K562 (cell line): ENCODE data around the gene NT5C1B. TPM values are rescaled to one million over a fixed set of nuclear protein-coding genes. Genes with fewer than 3 reads are reported as not detected.

ENCODE experiments used
- BHLHE40 ChIP-seq: IDR thresholded peaks from 2 replicates; pipeline ENCODE4 v1.6.1; 2011; ENCODE audit warnings: low read length, improper control_type of control experiment
- ETV5 ChIP-seq: sonication (generic); formaldehyde crosslinking; IDR thresholded peaks from 2 replicates; pipeline ENCODE4 v1.4.0; 2020; ENCODE audit warnings: low read depth, mild to moderate bottlenecking, missing genetic modification reagents
- FOSL1 ChIP-seq: fragments of 200-800 bp; sonication (Bioruptor generic); conservative IDR thresholded peaks from 2 replicates; pipeline ENCODE4 v1.6.1; 2016; ENCODE audit warnings: missing genetic modification characterization, missing compliant biosample characterization
- HMG20A ChIP-seq: fragments of 450-650 bp; formaldehyde crosslinking; conservative IDR thresholded peaks from 2 replicates; pipeline ENCODE4 v1.4.0; 2020; ENCODE audit warnings: mild to moderate bottlenecking, mixed read lengths
- HOXB6 ChIP-seq: fragments of 250-450 bp; sonication (Bioruptor Pico); IDR thresholded peaks from 2 replicates; pipeline ENCODE4 v1.5.1; 2022; ENCODE audit warnings: mild to moderate bottlenecking, borderline replicate concordance
- ID3 ChIP-seq, 2 experiments: fragments of 250-450 bp in 1 of 2; fragments of 450-650 bp in 1 of 2; sonication (Bioruptor Pico) in 1 of 2; IDR thresholded peaks; 2 replicates each; pipeline versions ENCODE4 v1.6.1 to v1.8.0; 2016 to 2021; ENCODE audit warnings: mild to moderate bottlenecking in 2 of 2, moderate library complexity in 2 of 2, missing compliant biosample characterization in 1 of 2, missing genetic modification characterization in 1 of 2
- KAT2B ChIP-seq: IDR thresholded peaks from one replicate; pipeline ENCODE4 v1.6.1; 2012; ENCODE audit warnings: low read depth, mild to moderate bottlenecking, control low read depth, inconsistent platforms, low read length, moderate library complexity
- NCOA4 ChIP-seq: fragments of 450-650 bp; IDR thresholded peaks from 2 replicates; pipeline ENCODE4 v1.6.1; 2018; ENCODE audit warnings: mild to moderate bottlenecking; ENCODE audit not compliant: partially characterized antibody
- POLR2AphosphoS5 ChIP-seq: IDR thresholded peaks from 2 replicates; pipeline ENCODE4 v1.6.1; 2011; ENCODE audit warnings: mild to moderate bottlenecking, low read depth, low read length, moderate library complexity; ENCODE audit not compliant: control insufficient read depth, insufficient read depth
- POLR2B ChIP-seq: fragments of 450-650 bp; IDR thresholded peaks from 2 replicates; pipeline ENCODE4 v1.6.1; 2018; ENCODE audit warnings: low read depth; ENCODE audit not compliant: partially characterized antibody
- SIN3A ChIP-seq, 2 experiments: fragments of 150-350 bp in 1 of 2; IDR thresholded peaks; 2 replicates each; pipeline ENCODE4 v1.6.1; 2011 to 2016; ENCODE audit warnings: borderline replicate concordance in 2 of 2, low read depth in 2 of 2, low read length in 2 of 2, mild to moderate bottlenecking in 2 of 2, moderate library complexity in 2 of 2; ENCODE audit not compliant: control insufficient read depth in 1 of 2
- SMAD2 ChIP-seq: fragments of 150-350 bp; IDR thresholded peaks from 2 replicates; pipeline ENCODE4 v1.6.1; 2014; ENCODE audit warnings: low read depth, mild to moderate bottlenecking, low read length
- SNIP1 ChIP-seq: fragments of 450-650 bp; IDR thresholded peaks from 2 replicates; pipeline ENCODE4 v1.7.1; 2017; ENCODE audit warnings: low read depth, mild to moderate bottlenecking
- TAF9B ChIP-seq: fragments of 450-650 bp; IDR thresholded peaks from 2 replicates; pipeline ENCODE4 v1.6.1; 2018; ENCODE audit warnings: mild to moderate bottlenecking; ENCODE audit not compliant: partially characterized antibody
- ZNF740 ChIP-seq, 3 experiments: fragments of 200-800 bp in 1 of 3; sonication (Bioruptor generic) in 1 of 3; sonication (generic) in 1 of 3; formaldehyde crosslinking in 1 of 3; IDR thresholded peaks; 2 replicates each; pipeline versions ENCODE4 v1.6.1 to v1.8.0; 2016 to 2022; ENCODE audit warnings: mild to moderate bottlenecking in 2 of 3, missing compliant biosample characterization in 2 of 3, missing genetic modification characterization in 2 of 3, missing genetic modification reagents in 1 of 3
- polyA plus RNA-seq, 8 experiments: library from polyadenylated mRNA; depleted of rRNA in 4 of 8; stranded (reverse) in 5 of 8; unstranded in 3 of 8; fragments of >200 nt; fragmentation: Nextera tagmentation in 2 of 8; fragmentation: Illumina TruSeq in 1 of 8; extraction: Ambion mirVana in 2 of 8; extraction: Trizol in 1 of 8; gene quantifications; 2 replicates each; pipeline versions ENCODE4 v1.2.1 to v1.2.3, GENCODE V29; 2011 to 2014; ENCODE audit warnings: inconsistent platforms in 1 of 8, missing spikeins in 1 of 8
- total RNA-seq, 7 experiments: library from RNA; depleted of rRNA in 6 of 7; stranded (reverse); fragments of >200 nt in 6 of 7; fragmentation: Illumina TruSeq in 2 of 7; extraction: Trizol in 2 of 7; gene quantifications; 2 replicates each; pipeline versions ENCODE4 v1.2.1 to v1.2.3, GENCODE V29; 2011 to 2021; ENCODE audit warnings: low replicate concordance in 1 of 7
- TF ChIP-seq, protein P1 (sequence below): fragments of 250-450 bp; sonication (Bioruptor Pico); IDR thresholded peaks from 2 replicates; pipeline ENCODE4 v1.5.1; 2021; ENCODE audit warnings: mild to moderate bottlenecking
- TF ChIP-seq, protein P2 (sequence below): fragments of 450-650 bp; IDR thresholded peaks from 2 replicates; pipeline ENCODE4 v1.6.1; 2017; ENCODE audit warnings: antibody characterized with exemption, mild to moderate bottlenecking

Gene NT5C1B
- total and polyA plus RNA-seq, 9 of the 15 experiments (the other 6 are each of a cell fraction or from before 2014, with no cell fraction given) = 0.07 TPM; not detected in 8

- TF ChIP-seq SNIP1 (no peak), POLR2AphosphoS5 (0 out of 2 replicates have a peak, but pooled peaks have one; percentile 33), ETV5 (CRISPR knock-in tag) (no peak), POLR2B (peak; percentile 22), ZNF740 (CRISPR knock-in tag; IDR thresholded peaks at IDR 0.05) (peak; percentile 48; the same call in 1 of the 2 replicates), ZNF740 (tag; IDR thresholded peaks at IDR 0.05) (no peak), ID3 (CRISPR knock-in tag; IDR thresholded peaks at IDR 0.05) (no peak), ID3 (tag; IDR thresholded peaks at IDR 0.05) (0 out of 2 replicates have a peak, but pooled peaks have one; percentile 53), KAT2B (no peak), HMG20A (CRISPR knock-in tag) (no peak), FOSL1 (no peak), SMAD2 (no peak), HOXB6 (CRISPR knock-in tag) (no peak), NCOA4 (no peak), SIN3A (IDR thresholded peaks at IDR 0.05; ENCODE audit: borderline replicate concordance in 2 of 2, control insufficient read depth in 1 of 2, low read depth in 2 of 2, low read length in 2 of 2) (no peak), BHLHE40 (no peak), TAF9B (no peak)
- TF ChIP-seq, protein P1, sequence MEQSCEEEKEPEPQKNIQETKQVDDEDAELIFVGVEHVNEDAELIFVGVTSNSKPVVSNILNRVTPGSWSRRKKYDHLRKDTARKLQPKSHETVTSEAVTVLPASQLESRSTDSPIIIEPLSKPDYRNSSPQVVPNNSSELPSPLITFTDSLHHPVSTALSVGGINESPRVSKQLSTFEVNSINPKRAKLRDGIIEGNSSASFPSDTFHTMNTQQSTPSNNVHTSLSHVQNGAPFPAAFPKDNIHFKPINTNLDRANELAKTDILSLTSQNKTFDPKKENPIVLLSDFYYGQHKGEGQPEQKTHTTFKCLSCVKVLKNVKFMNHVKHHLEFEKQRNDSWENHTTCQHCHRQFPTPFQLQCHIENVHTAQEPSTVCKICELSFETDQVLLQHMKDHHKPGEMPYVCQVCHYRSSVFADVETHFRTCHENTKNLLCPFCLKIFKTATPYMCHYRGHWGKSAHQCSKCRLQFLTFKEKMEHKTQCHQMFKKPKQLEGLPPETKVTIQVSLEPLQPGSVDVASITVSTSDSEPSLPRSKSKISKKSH = no peak
- TF ChIP-seq, protein P2, sequence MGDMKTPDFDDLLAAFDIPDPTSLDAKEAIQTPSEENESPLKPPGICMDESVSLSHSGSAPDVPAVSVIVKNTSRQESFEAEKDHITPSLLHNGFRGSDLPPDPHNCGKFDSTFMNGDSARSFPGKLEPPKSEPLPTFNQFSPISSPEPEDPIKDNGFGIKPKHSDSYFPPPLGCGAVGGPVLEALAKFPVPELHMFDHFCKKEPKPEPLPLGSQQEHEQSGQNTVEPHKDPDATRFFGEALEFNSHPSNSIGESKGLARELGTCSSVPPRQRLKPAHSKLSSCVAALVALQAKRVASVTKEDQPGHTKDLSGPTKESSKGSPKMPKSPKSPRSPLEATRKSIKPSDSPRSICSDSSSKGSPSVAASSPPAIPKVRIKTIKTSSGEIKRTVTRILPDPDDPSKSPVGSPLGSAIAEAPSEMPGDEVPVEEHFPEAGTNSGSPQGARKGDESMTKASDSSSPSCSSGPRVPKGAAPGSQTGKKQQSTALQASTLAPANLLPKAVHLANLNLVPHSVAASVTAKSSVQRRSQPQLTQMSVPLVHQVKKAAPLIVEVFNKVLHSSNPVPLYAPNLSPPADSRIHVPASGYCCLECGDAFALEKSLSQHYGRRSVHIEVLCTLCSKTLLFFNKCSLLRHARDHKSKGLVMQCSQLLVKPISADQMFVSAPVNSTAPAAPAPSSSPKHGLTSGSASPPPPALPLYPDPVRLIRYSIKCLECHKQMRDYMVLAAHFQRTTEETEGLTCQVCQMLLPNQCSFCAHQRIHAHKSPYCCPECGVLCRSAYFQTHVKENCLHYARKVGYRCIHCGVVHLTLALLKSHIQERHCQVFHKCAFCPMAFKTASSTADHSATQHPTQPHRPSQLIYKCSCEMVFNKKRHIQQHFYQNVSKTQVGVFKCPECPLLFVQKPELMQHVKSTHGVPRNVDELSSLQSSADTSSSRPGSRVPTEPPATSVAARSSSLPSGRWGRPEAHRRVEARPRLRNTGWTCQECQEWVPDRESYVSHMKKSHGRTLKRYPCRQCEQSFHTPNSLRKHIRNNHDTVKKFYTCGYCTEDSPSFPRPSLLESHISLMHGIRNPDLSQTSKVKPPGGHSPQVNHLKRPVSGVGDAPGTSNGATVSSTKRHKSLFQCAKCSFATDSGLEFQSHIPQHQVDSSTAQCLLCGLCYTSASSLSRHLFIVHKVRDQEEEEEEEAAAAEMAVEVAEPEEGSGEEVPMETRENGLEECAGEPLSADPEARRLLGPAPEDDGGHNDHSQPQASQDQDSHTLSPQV = no peak
These were observed 29.2 kb downstream of the NT5C1B start, which contains the start of gene RDH14 (continued) for GRCh38 chr2:18560031-18560796.
